GM18505 (cell line): ENCODE measurements around the gene ACVR1.
A peak's percentile ranks its signal among the peaks of the same experiment; 100 is the strongest.

Experiments used
- ATAC-seq: cut with Tn5 transposase; IDR thresholded peaks from one replicate; pipeline ENCODE4 v1.9.1; 2021; ENCODE audit not compliant: unreplicated experiment
- POLR2A ChIP-seq: IDR thresholded peaks from 4 replicates; pipeline ENCODE4 v1.6.1; 2011; ENCODE audit warnings: borderline replicate concordance; ENCODE audit not compliant: insufficient read depth, insufficient read length; ENCODE audit errors: extremely low read depth

The ACVR1 gene

GRCh38 chr2:157749684-157750083 is 126.4 kb downstream of the ACVR1 start:
- no peak for TF ChIP-seq POLR2A
- ATAC-seq: no peak

DNA sequence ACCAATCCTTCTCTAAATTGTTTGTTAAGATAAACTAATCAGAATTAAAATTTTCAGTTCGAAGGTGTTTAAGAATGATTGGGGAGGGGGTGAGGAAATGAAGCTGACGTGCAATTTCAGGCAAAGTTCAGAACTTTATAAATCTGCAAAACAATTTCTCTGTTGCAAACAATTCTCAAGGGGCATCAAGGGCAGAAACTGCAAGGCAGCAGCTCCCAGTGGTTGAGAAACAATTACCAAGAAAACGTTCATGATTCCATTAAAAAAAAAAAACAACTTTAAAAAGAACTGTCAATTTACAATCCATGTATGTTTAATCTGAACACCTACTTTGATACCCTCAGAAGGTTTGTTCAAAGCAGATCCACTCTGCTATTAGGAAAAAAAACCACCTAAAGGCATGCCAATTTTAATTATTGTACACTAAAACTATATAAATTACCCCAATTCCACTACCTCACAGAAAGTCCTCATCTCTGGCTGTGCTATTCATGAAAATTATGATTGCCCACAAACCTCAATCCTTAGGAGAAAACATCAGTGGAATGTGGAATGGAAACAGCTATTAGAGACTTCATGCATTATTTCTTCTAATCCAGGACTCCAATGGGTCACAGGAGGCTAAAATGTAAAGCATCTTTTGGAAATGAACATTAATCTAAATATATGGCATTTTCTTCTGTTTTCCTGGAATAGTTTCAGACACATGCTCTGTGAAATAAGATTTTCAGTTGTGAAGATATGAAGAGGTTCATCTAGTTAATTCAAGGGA is 127.6 kb downstream of the ACVR1 start:
- no peak for TF ChIP-seq POLR2A
- ATAC-seq: no peak

GRCh38 chr2:157747695-157748370 is 128.3 kb downstream of the ACVR1 start:
- no peak for ATAC-seq
- TF ChIP-seq POLR2A: no peak

- ATAC-seq: no peak
- no peak for TF ChIP-seq POLR2A
These were observed 128.8 kb downstream of the ACVR1 start for GRCh38 chr2:157747280-157747679.

DNA sequence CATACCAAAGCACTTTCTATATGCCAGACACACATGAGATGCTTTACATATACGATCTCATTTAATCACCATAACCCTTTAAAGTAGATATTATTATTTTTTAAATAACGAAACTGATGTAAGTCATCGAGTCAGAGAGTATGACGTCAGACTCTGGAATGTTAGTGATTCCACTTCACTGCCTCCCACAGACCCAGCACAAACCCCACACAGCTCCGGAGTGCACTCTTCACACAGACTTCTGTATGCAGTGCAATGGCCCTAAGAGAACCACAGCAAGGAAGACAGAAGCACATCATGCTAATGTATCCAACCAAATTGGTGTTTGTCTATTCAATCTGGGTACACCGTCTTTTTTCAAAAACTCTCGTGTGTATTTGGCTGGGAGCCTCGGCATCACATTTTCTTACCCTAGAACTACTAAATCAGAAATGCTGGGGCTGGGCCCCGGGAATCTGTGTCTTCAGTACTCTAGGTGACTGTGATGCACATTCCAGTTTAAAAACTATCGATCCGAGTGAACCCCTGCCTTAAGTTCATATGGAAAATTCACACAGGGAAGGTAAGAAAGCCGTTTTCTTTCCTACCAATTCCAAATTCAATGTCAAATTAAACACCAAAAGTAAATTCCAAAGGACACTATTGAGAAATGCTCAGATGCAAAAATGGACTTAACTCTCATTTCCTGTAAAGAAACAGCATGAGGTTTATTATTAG is 129.7 kb downstream of the ACVR1 start:
- no peak for TF ChIP-seq POLR2A
- no peak for ATAC-seq

DNA sequence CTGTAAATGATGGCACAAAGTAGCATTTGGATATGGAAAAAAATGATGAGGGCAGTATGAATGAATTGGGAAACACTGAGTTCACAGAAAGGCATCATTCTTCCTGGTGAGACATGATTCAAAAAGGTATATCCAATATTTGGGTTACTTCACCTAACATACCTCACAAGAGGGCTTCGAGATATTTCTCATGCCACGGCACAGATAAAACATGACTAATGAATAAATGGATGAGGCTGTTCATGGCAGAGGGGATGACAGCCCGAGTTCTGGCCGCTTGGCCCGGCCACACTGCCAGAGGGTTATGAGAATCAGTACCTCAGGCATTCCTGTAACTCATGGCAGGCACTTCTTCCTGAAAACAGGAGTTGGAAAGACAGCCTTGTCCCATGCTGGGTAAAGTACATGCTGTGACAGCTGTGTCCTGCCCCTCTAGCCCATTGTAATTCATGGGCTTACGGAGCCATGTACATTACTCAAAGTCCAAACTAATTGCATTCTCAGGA is 131.5 kb downstream of the ACVR1 start:
- no peak for ATAC-seq
- no peak for TF ChIP-seq POLR2A

DNA sequence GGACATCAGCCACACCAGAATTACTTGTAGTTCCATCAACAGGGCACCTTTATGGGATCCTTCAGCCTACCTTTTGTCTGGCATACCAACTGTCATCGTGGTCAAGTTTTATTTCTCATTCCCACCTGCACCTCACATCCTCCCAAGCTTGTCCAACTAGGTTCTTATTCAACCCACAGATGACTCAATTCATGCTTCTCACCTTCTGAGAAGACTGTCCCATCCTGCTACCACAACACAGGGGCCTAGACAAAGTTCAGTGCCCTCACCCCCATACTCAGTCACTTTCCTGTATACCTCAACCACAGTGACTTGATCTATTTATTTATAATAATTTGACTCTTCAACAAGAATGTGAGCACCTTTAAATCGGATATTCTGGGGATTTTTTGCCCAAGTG is 133.1 kb downstream of the ACVR1 start:
- ATAC-seq: peak; percentile 86
- TF ChIP-seq POLR2A: no peak

GRCh38 chr2:157741819-157742484 is 134.2 kb downstream of the ACVR1 start:
- TF ChIP-seq POLR2A: no peak
- no peak for ATAC-seq

DNA sequence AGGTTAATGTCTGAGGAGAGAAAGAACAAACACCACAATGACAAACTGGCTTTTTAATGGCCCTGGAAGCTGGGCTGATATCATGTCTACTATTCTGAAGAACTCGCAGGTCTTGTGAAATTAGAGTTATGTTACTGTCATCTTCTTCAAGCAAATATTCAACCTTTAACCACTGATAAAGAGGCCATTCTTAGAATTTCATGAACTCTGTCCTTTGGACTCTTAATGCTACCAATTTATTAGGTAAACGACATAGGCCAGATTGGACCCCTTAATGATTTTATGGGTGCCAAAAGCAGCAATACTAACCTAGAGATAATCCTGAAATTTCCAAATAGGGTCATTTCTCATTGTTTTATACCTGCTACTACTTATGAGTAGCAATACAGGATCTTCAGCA is 138.5 kb downstream of the ACVR1 start:
- TF ChIP-seq POLR2A: no peak
- ATAC-seq: no peak

DNA sequence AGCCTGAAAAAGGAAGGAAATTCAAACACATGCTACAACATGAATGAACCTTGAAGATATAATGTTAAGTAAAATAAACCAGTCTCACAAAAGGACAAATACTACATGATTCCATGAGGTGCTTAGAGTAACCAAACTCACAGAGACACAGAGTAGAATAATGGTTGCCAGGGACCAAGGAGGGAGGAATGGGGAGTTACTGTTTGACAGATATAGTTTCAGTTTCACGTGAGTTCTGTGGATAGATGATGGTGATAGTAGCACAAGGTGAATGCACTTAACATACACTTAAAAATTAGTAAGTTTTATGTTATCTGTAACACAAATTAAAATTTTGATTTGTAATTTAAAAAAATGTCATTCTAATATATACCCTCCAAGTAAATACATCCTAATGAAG is 140.6 kb downstream of the ACVR1 start:
- ATAC-seq: no peak
- no peak for TF ChIP-seq POLR2A

DNA sequence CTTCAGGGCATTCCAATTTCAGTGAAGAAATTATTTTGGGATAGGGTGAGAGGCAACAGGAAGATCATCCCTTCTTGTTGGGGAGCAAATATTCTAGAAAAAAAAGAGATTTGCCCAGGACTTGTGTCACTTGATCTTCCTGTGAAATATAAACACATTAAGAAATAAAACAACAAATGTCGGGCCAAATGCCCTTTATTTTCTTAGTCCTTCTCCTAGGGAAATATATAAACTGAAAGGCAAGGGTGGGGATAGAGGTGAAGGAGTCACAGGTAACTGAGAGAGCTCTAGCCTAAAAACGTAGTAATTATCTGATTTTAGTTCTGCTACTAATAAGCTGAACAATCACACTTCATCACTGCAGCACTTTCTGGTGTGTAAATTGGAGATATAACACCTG is 142.9 kb downstream of the ACVR1 start:
- no peak for ATAC-seq
- no peak for TF ChIP-seq POLR2A

DNA sequence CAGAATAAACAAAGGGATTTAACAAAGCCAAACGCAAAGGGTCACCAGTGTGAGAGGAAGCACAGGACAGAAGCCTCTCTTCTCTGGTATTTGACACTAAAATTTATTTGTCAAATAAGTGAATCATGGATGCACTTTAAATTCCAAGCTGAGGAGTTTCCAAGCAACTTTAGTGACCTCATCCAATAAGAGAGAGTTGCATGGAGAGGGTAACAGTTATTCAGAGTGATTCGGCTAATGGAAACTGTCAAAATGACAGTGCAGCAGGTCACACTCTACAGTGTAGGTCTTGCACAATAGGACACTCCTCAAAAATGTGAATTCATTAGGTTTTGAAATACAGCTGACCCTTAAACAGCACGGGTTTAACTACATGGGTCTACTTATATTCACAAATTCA is 143.5 kb downstream of the ACVR1 start:
- no peak for ATAC-seq
- TF ChIP-seq POLR2A: no peak

DNA sequence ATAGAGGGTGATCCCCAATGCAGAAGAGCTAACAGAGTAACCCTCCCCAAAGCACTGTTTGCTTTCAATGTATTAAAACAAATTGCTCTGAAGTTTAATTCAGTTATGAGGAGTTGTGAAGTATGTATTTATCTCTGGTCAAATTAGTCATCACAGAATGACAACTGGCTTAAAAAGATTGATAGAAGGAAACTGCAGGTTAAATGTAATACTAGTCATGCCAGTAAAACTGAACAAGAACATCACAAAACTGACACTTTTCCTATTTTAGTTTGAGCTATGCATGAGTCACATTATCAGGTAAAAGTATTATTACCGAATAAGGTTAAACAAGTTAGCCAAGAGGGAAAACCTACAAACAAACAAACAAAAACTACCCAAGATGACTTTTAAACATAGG is 148.4 kb downstream of the ACVR1 start:
- no peak for ATAC-seq

More for the DNA sequence above, 148.4 kb downstream of the ACVR1 start:
- no peak for TF ChIP-seq POLR2A
